HepG2 (cell line): Measurements from ENCODE around the gene CELF2. TPM values are rescaled to one million over a fixed set of nuclear protein-coding genes. Genes with fewer than 3 reads are reported as not detected.

Experiments
- ATAC-seq: fragments of 200-7000 bp; cut with Tn5 transposase; 3 replicates; pipeline ENCODE4 v1.9.1; 2020; ENCODE audit warnings: mild to moderate bottlenecking, moderate library complexity
- BruUV-seq: library from RNA; stranded (reverse); fragments of 400-500 nt; replicated peaks from 2 replicates; lab custom pipeline; 2021; lab: Mats Ljungman, UMichigan
- CTCF ChIA-PET: fragments of 300-600 bp; formaldehyde crosslinking; extraction: SDS; loops from one replicate; lab custom pipeline; 2021; ENCODE audit warnings: low total read pairs, inconsistent platforms, low intra/inter-chr PET ratio; lab: Yijun Ruan, JAX
- POLR2A ChIA-PET: fragments of 350-600 bp; sonication (Branson Sonifier 250); formaldehyde crosslinking; loops from one replicate; lab custom pipeline; 2020; ENCODE audit warnings: antibody characterized with exemption, inconsistent platforms; lab: Yijun Ruan, JAX
- DNase-seq: peaks from one replicate; pipeline ENCODE4 v3.0.0-alpha.2; 2015; ENCODE audit warnings: low spot score
- FAIRE-seq: peaks from 3 replicates; lab custom pipeline; 2011; peaks lifted over from hg19 to GRCh38; lab: Jason Lieb, UNC
- H2AFZ ChIP-seq: one replicate; pipeline ENCODE4 v1.6.1; 2011; ENCODE audit warnings: low read length, inconsistent platforms
- H3K27ac ChIP-seq: fragments of 300-600 bp; 3 replicates; pipeline ENCODE4 v1.8.0; 2011; ENCODE audit warnings: mixed run types, mild to moderate bottlenecking, mixed read lengths, low read length, inconsistent platforms; ENCODE audit not compliant: insufficient read depth; ENCODE audit errors: extremely low read length
- H3K27me3 ChIP-seq, 2 experiments: fragments of 200-600 bp in 1 of 2; 2 replicates in 1 of 2; 3 replicates in 1 of 2; pipeline versions ENCODE4 v1.6.0 to v1.8.0; 2011; ENCODE audit warnings: low read length in 2 of 2, mild to moderate bottlenecking in 2 of 2, moderate library complexity in 2 of 2, inconsistent platforms in 1 of 2; ENCODE audit not compliant: insufficient read depth in 2 of 2, control insufficient read depth in 1 of 2
- H3K36me3 ChIP-seq, 2 experiments: fragments of 200-600 bp in 1 of 2; replicated peaks in 1 of 2; 2 replicates in 1 of 2; 3 replicates in 1 of 2; pipeline versions ENCODE4 v1.5.1 to v1.8.0; 2011; ENCODE audit warnings: low read length in 2 of 2, inconsistent platforms in 1 of 2; ENCODE audit not compliant: insufficient read depth in 2 of 2, control insufficient read depth in 1 of 2
- H3K4me1 ChIP-seq: 2 replicates; pipeline ENCODE4 v1.5.1; 2012; ENCODE audit warnings: low read length, inconsistent platforms; ENCODE audit not compliant: insufficient read depth
- H3K4me2 ChIP-seq: 2 replicates; pipeline ENCODE4 v1.6.0; 2011; ENCODE audit warnings: low read depth, low read length, inconsistent platforms
- H3K4me3 ChIP-seq, 3 experiments: fragments of 200-600 bp in 1 of 3; sonication (generic), shearing (Covaris generic) in 1 of 3; replicated peaks in 1 of 3; 2 replicates each; pipeline ENCODE4 v1.5.1; 2011 to 2016; ENCODE audit warnings: low read length in 3 of 3, inconsistent platforms in 2 of 3, low read depth in 2 of 3, mild to moderate bottlenecking in 2 of 3, control low read depth in 1 of 3, mixed read lengths in 1 of 3; ENCODE audit not compliant: insufficient read depth in 1 of 3
- H3K79me2 ChIP-seq: one replicate; pipeline ENCODE4 v1.6.1; 2011; ENCODE audit warnings: low read length, inconsistent platforms; ENCODE audit not compliant: insufficient read depth
- H3K9ac ChIP-seq: 2 replicates; pipeline ENCODE4 v1.6.0; 2011; ENCODE audit warnings: mild to moderate bottlenecking, low read depth, low read length, inconsistent platforms; ENCODE audit not compliant: insufficient read depth
- H3K9me3 ChIP-seq: 2 replicates; pipeline ENCODE4 v1.5.1; 2012; ENCODE audit warnings: mild to moderate bottlenecking, low read length
- H4K20me1 ChIP-seq: 2 replicates; pipeline ENCODE4 v1.6.0; 2011; ENCODE audit warnings: inconsistent platforms, mild to moderate bottlenecking, low read length, moderate library complexity; ENCODE audit not compliant: insufficient read depth
- BCLAF1 ChIP-seq: fragments of 450-650 bp; IDR thresholded peaks from 2 replicates; pipeline ENCODE4 v1.6.1; 2017; ENCODE audit warnings: mild to moderate bottlenecking
- BORCS8-MEF2B ChIP-seq: sonication (generic); formaldehyde crosslinking; IDR thresholded peaks from 2 replicates; pipeline ENCODE4 v1.8.0; 2022; ENCODE audit warnings: mild to moderate bottlenecking, missing genetic modification reagents
- CEBPB ChIP-seq: IDR thresholded peaks from 2 replicates; pipeline ENCODE4 v1.6.1; 2011; ENCODE audit warnings: low read depth, low read length, improper control_type of control experiment, borderline replicate concordance
- ETV6 ChIP-seq: sonication (generic); formaldehyde crosslinking; conservative IDR thresholded peaks from 2 replicates; pipeline ENCODE4 v1.4.0; 2020; ENCODE audit warnings: missing genetic modification reagents
- MTERF4 ChIP-seq: sonication (generic); formaldehyde crosslinking; IDR thresholded peaks from 2 replicates; pipeline ENCODE4 v1.8.0; 2023; ENCODE audit warnings: mild to moderate bottlenecking, missing genetic modification reagents
- MYPOP ChIP-seq: sonication (generic); formaldehyde crosslinking; IDR thresholded peaks from 2 replicates; pipeline ENCODE4 v1.8.1; 2023; ENCODE audit warnings: mild to moderate bottlenecking, moderate library complexity, missing genetic modification reagents
- REL ChIP-seq: sonication (generic); formaldehyde crosslinking; conservative IDR thresholded peaks from 2 replicates; pipeline ENCODE4 v1.8.0; 2022; ENCODE audit warnings: mild to moderate bottlenecking, missing genetic modification reagents, moderate library complexity
- TFDP1 ChIP-seq: IDR thresholded peaks from 2 replicates; pipeline ENCODE4 v1.6.1; 2016; ENCODE audit warnings: missing compliant biosample characterization, missing genetic modification reagents, borderline replicate concordance
- THRA ChIP-seq: sonication (generic); formaldehyde crosslinking; IDR thresholded peaks from 2 replicates; pipeline ENCODE4 v1.4.0; 2020; ENCODE audit warnings: missing genetic modification reagents, borderline replicate concordance
- USF2 ChIP-seq, 2 experiments: sonication (generic) in 1 of 2; formaldehyde crosslinking in 1 of 2; IDR thresholded peaks; 2 replicates each; pipeline versions ENCODE4 v1.5.1 to v1.6.1; 2011 to 2020; ENCODE audit warnings: borderline replicate concordance in 1 of 2, low read depth in 1 of 2, low read length in 1 of 2, mild to moderate bottlenecking in 1 of 2, missing genetic modification reagents in 1 of 2, moderate library complexity in 1 of 2
- YY1 ChIP-seq: IDR thresholded peaks from 2 replicates; pipeline ENCODE4 v1.6.1; 2011; ENCODE audit warnings: low read length, low read depth, moderate library complexity, mild to moderate bottlenecking; ENCODE audit not compliant: insufficient read depth, insufficient replicate concordance
- ZNF790 ChIP-seq: sonication (generic); formaldehyde crosslinking; IDR thresholded peaks from 2 replicates; pipeline ENCODE4 v1.8.0; 2022; ENCODE audit warnings: missing genetic modification reagents, mild to moderate bottlenecking, borderline replicate concordance
- WGBS: methylation state at CpG from one replicate; pipeline ENCODE4 v1.1.6; 2017; ENCODE audit warnings: low lambda C conversion rate; 5-methylcytosine and 5-hydroxymethylcytosine counted together
- in situ Hi-C: cut with HindIII; loops from 2 replicates; pipeline ENCODE4 v1.10.0; 2017; ENCODE audit warnings: low pct_unique_long_range_greater_than_20kb; ENCODE audit not compliant: extremely low pct_ligation_motif_present
- intact Hi-C: fragments of 100-400 bp; cut with micrococcal nuclease; formaldehyde crosslinking; loops from one replicate; pipeline ENCODE4 v1.10.0; 2022; ENCODE audit not compliant: unreplicated experiment
- polyA plus RNA-seq, 8 experiments: library from polyadenylated mRNA; depleted of rRNA in 3 of 8; stranded (reverse) in 7 of 8; unstranded in 1 of 8; fragments of >200 nt; fragmentation: Illumina TruSeq in 4 of 8; extraction: Trizol in 4 of 8; gene quantifications; 2 replicates each; pipeline versions ENCODE4 v1.2.1 to v1.2.3, GENCODE V29; 2011 to 2016; ENCODE audit warnings: low read depth in 4 of 8, missing spikeins in 1 of 8, mixed read lengths in 1 of 8; ENCODE audit not compliant: insufficient read depth in 1 of 8
- total RNA-seq, 5 experiments: library from RNA; depleted of rRNA; stranded (reverse); fragments of >200 nt; fragmentation: Illumina TruSeq; extraction: Trizol; gene quantifications; 2 replicates each; pipeline ENCODE4 v1.2.3, GENCODE V29; 2016; ENCODE audit warnings: low read depth in 1 of 5

CELF2 gene
- total and polyA plus RNA-seq, 2 of the 13 experiments (the other 11 are each of a cell fraction or from before 2014, with no cell fraction given): not detected

- Histone ChIP-seq H3K9ac (no peak overlapping the region), H3K27ac (no peak overlapping the region), H4K20me1 (no peaks in the 10 kb centered on the region), H3K27me3 (peaks cover 0 to 13% of the 10 kb centered on the region in 2 experiments; a peak in 1 of 5 replicates), H3K9me3 (no peaks in the 10 kb centered on the region), H3K36me3 (no peaks in the 10 kb centered on the region), H2AFZ (no peak overlapping the region), H3K4me2 (no peak overlapping the region), H3K79me2 (no peaks in the 10 kb centered on the region), H3K4me3 (no peak overlapping the region), H3K4me1 (no peaks in the 10 kb centered on the region)
- in situ Hi-C loops: no loop called here
- BruUV-seq: no TSS peak
- intact Hi-C loops: no loop called here
- FAIRE-seq (no peak), DNase-seq (no peak), ATAC-seq (no peak)
- CTCF ChIA-PET: no interaction called here
- 3% methylated on average over 11 of the region's 11 CpGs for WGBS
- POLR2A ChIA-PET: no interaction called here
- no peak for TF ChIP-seq BORCS8-MEF2B (CRISPR knock-in tag)
- no peak for TF ChIP-seq MYPOP (CRISPR knock-in tag)
- TF ChIP-seq BCLAF1: no peak
- TF ChIP-seq REL (CRISPR knock-in tag): no peak
- no peak for TF ChIP-seq THRA (CRISPR knock-in tag)
- no peak for TF ChIP-seq MTERF4 (CRISPR knock-in tag)
- no peak for TF ChIP-seq ETV6 (CRISPR knock-in tag)
- TF ChIP-seq ZNF790: no peak
- no peak for TF ChIP-seq CEBPB
- TF ChIP-seq YY1: no peak
- TF ChIP-seq USF2 (IDR thresholded peaks at IDR 0.05; ENCODE audit: low read depth, low read length): no peak
- TF ChIP-seq USF2 (CRISPR knock-in tag; IDR thresholded peaks at IDR 0.05; ENCODE audit: borderline replicate concordance): no peak
- TF ChIP-seq TFDP1: no peak
These were observed 2.3 kb downstream of the CELF2 start for GRCh38 chr10:11019724-11020547.
